HEK293 (cell line): Measurements from ENCODE around the gene YAF2.

ENCODE experiments used
- CTCF ChIA-PET: fragments of 350-600 bp; formaldehyde crosslinking; extraction: SDS; loops from one replicate; lab custom pipeline; 2021; ENCODE audit warnings: antibody characterized with exemption; lab: Yijun Ruan, JAX
- POLR2A ChIA-PET: fragments of 300-600 bp; formaldehyde crosslinking; extraction: SDS; loops from one replicate; lab custom pipeline; 2020; ENCODE audit warnings: antibody characterized with exemption, inconsistent platforms; lab: Yijun Ruan, JAX
- H3K27ac ChIP-seq: fragments of 200-500 bp; sonication (Bioruptor generic); 2 replicates; pipeline ENCODE4 v1.5.1; 2014; ENCODE audit warnings: low read depth, low read length, control low read depth, inconsistent platforms; ENCODE audit errors: extremely low read depth
- H3K36me3 ChIP-seq, 2 experiments: fragments of 200-500 bp in 1 of 2; sonication (Bioruptor generic) in 1 of 2; 1 replicate in 1 of 2; 2 replicates in 1 of 2; pipeline ENCODE4 v1.5.1; 2014 to 2017; ENCODE audit warnings: inconsistent platforms in 2 of 2, low read length in 2 of 2; ENCODE audit not compliant: control insufficient read depth in 2 of 2, insufficient read depth in 1 of 2
- H3K4me1 ChIP-seq: fragments of 200-500 bp; sonication (Bioruptor generic); 2 replicates; pipeline ENCODE4 v1.5.1; 2014; ENCODE audit warnings: mild to moderate bottlenecking, low read length, inconsistent platforms; ENCODE audit not compliant: control insufficient read depth, insufficient read depth
- H3K4me3 ChIP-seq: 2 replicates; pipeline ENCODE4 v1.5.1; 2011; ENCODE audit warnings: low read depth, mild to moderate bottlenecking, control low read depth, low read length, moderate library complexity
- H3K9me3 ChIP-seq: fragments of 200-500 bp; sonication (Bioruptor generic); 2 replicates; pipeline ENCODE4 v1.5.1; 2014; ENCODE audit warnings: low read depth, low read length, inconsistent platforms; ENCODE audit not compliant: control insufficient read depth, insufficient read depth
- EGR2 ChIP-seq: fragments of 450-650 bp; formaldehyde crosslinking; IDR thresholded peaks from 2 replicates; pipeline ENCODE4 v1.5.1; 2016; ENCODE audit warnings: low read depth, missing biosample characterization, missing genetic modification characterization
- FEZF1 ChIP-seq: fragments of 450-650 bp; formaldehyde crosslinking; IDR thresholded peaks from 2 replicates; pipeline ENCODE4 v1.5.1; 2016; ENCODE audit warnings: missing biosample characterization, missing genetic modification characterization
- GLIS1 ChIP-seq: fragments of 450-650 bp; formaldehyde crosslinking; IDR thresholded peaks from 2 replicates; pipeline ENCODE4 v1.5.1; 2016; ENCODE audit warnings: missing biosample characterization, missing genetic modification characterization
- PRDM6 ChIP-seq: fragments of 450-650 bp; formaldehyde crosslinking; IDR thresholded peaks from 2 replicates; pipeline ENCODE4 v1.5.1; 2017; ENCODE audit warnings: missing biosample characterization, missing genetic modification characterization
- ZBTB20 ChIP-seq: fragments of 450-650 bp; formaldehyde crosslinking; IDR thresholded peaks from 2 replicates; pipeline ENCODE4 v1.5.1; 2016; ENCODE audit warnings: missing biosample characterization, missing genetic modification characterization
- ZNF121 ChIP-seq: fragments of 450-650 bp; formaldehyde crosslinking; IDR thresholded peaks from 2 replicates; pipeline ENCODE4 v1.5.1; 2016; ENCODE audit warnings: missing biosample characterization, missing genetic modification characterization
- ZNF132 ChIP-seq: fragments of 450-650 bp; formaldehyde crosslinking; IDR thresholded peaks from 2 replicates; pipeline ENCODE4 v1.5.1; 2017; ENCODE audit warnings: missing biosample characterization, missing genetic modification characterization, borderline replicate concordance
- ZNF223 ChIP-seq: fragments of 450-650 bp; formaldehyde crosslinking; IDR thresholded peaks from 2 replicates; pipeline ENCODE4 v1.5.1; 2016; ENCODE audit warnings: missing biosample characterization, missing genetic modification characterization
- ZNF302 ChIP-seq: fragments of 450-650 bp; formaldehyde crosslinking; IDR thresholded peaks from 2 replicates; pipeline ENCODE4 v1.5.1; 2016; ENCODE audit warnings: missing biosample characterization, missing genetic modification characterization, low read depth
- ZNF362 ChIP-seq: fragments of 450-650 bp; formaldehyde crosslinking; IDR thresholded peaks from 2 replicates; pipeline ENCODE4 v1.5.1; 2016; ENCODE audit warnings: missing biosample characterization, missing genetic modification characterization
- ZNF366 ChIP-seq: fragments of 450-650 bp; formaldehyde crosslinking; conservative IDR thresholded peaks from 2 replicates; pipeline ENCODE4 v1.5.1; 2016; ENCODE audit warnings: missing biosample characterization, missing genetic modification characterization
- ZNF37A ChIP-seq: fragments of 450-650 bp; IDR thresholded peaks from 2 replicates; pipeline ENCODE4 v1.5.1; 2018; ENCODE audit warnings: missing biosample characterization, missing genetic modification characterization
- ZNF391 ChIP-seq: fragments of 450-650 bp; formaldehyde crosslinking; IDR thresholded peaks from 2 replicates; pipeline ENCODE4 v1.5.1; 2016; ENCODE audit warnings: low read depth, missing biosample characterization, missing genetic modification characterization, borderline replicate concordance
- ZNF423 ChIP-seq: fragments of 450-650 bp; formaldehyde crosslinking; IDR thresholded peaks from 2 replicates; pipeline ENCODE4 v1.5.1; 2016; ENCODE audit warnings: missing biosample characterization, missing genetic modification characterization
- ZNF48 ChIP-seq: fragments of 450-650 bp; formaldehyde crosslinking; IDR thresholded peaks from 2 replicates; pipeline ENCODE4 v1.5.1; 2016; ENCODE audit warnings: missing biosample characterization, missing genetic modification characterization
- ZNF521 ChIP-seq: fragments of 450-650 bp; formaldehyde crosslinking; IDR thresholded peaks from 2 replicates; pipeline ENCODE4 v1.5.1; 2017; ENCODE audit warnings: missing biosample characterization, mild to moderate bottlenecking, missing genetic modification characterization
- ZNF626 ChIP-seq: fragments of 450-650 bp; sonication (Bioruptor Pico); formaldehyde crosslinking; IDR thresholded peaks from 2 replicates; pipeline ENCODE4 v1.5.1; 2018; ENCODE audit warnings: missing biosample characterization, missing genetic modification characterization, inconsistent platforms

Gene YAF2

GRCh38 chr12:42163913-42164312 lies 74.1 kb downstream of the YAF2 start:
- TF ChIP-seq ZNF48 (tag by site-specific recombination) (no peak), GLIS1 (no peak), FEZF1 (tag by site-specific recombination) (peak; percentile 45; the same call in 1 of the 2 replicates)
- Histone ChIP-seq H3K9me3 (no peaks in the 10 kb centered on the region), H3K27ac (no peak overlapping the region), H3K4me1 (0 out of 2 replicates have a peak, but pooled peaks cover 2% of the 10 kb centered on the region), H3K4me3 (no peak overlapping the region), H3K36me3 (peaks cover 0 to 12% of the 10 kb centered on the region in 2 experiments; a peak in 1 of 3 replicates)
- CTCF ChIA-PET = no interaction called here
- POLR2A ChIA-PET = no interaction called here

- ChIA-PET CTCF (no interaction called here), POLR2A (no interaction called here)
- TF ChIP-seq PRDM6 (tag by site-specific recombination) = peak; percentile 45; the same call in 1 of the 2 replicates
- TF ChIP-seq ZNF521 (tag by site-specific recombination) = no peak
- no peak for TF ChIP-seq ZNF423 (tag by site-specific recombination)
- no peak for TF ChIP-seq ZNF391 (tag by site-specific recombination)
- TF ChIP-seq ZBTB20 (tag by site-specific recombination) = peak; percentile 61; the same call in 1 of the 2 replicates
- no peak for TF ChIP-seq ZNF37A (tag by site-specific recombination)
- TF ChIP-seq ZNF223 (tag by site-specific recombination) = no peak
- TF ChIP-seq ZNF626 = no peak
- TF ChIP-seq ZNF132 (tag by site-specific recombination) = no peak
- Histone ChIP-seq H3K4me1 (0 out of 2 replicates have a peak, but pooled peaks cover 2% of the 10 kb centered on the region), H3K4me3 (no peak overlapping the region), H3K9me3 (no peaks in the 10 kb centered on the region), H3K27ac (no peak overlapping the region), H3K36me3 (peaks cover 0 to 15% of the 10 kb centered on the region in 2 experiments; a peak in 1 of 3 replicates)
Observed at GRCh38 chr12:42162965-42163364, 75.1 kb downstream of the YAF2 start.

- H3K36me3 ChIP-seq = peaks cover 0 to 15% of the 10 kb centered on the region in 2 experiments; a peak in 1 of 3 replicates
- POLR2A ChIA-PET = no interaction called here
- no peaks in the 10 kb centered on the region for H3K9me3 ChIP-seq
- CTCF ChIA-PET = no interaction called here
- H3K4me3 ChIP-seq = no peak overlapping the region
- H3K4me1 ChIP-seq = 0 out of 2 replicates have a peak, but pooled peaks cover 2% of the 10 kb centered on the region
- TF ChIP-seq ZNF302 (tag by site-specific recombination) = no peak
- TF ChIP-seq EGR2 (tag by site-specific recombination) = no peak
- no peak for TF ChIP-seq FEZF1 (tag by site-specific recombination)
- no peak for TF ChIP-seq ZNF121 (tag by site-specific recombination)
- TF ChIP-seq ZNF362 (tag by site-specific recombination) = no peak
- peak; percentile 26; the same call in 1 of the 2 replicates for TF ChIP-seq ZNF366 (tag by site-specific recombination)
- H3K27ac ChIP-seq = no peak overlapping the region
Observed at GRCh38 chr12:42162193-42162592, 75.9 kb downstream of the YAF2 start.
